ENCODE results near the gene PES1. TPM values are rescaled to one million over a fixed set of nuclear protein-coding genes. Genes with fewer than 3 reads are reported as not detected.

Gene PES1
- polyA plus RNA-seq, 3 donors = 32.2 to 36.6 (median 35.6) TPM

- Histone ChIP-seq H3K9me3 (replicated peaks in 1 of 2; ENCODE audit: control insufficient read depth in 1 of 2, insufficient read depth in 1 of 2, low read length in 2 of 2) (no peaks in the 10 kb centered on the region), H2AFZ (ENCODE audit: insufficient read depth, low read depth, low read length, poor library complexity, severe bottlenecking) (no peak overlapping the region), H3K9ac (ENCODE audit: insufficient read depth, low read length, poor library complexity, severe bottlenecking) (no peak overlapping the region), H3K27ac (ENCODE audit: low read depth in 1 of 2, low read length in 2 of 2) (no peak overlapping the region), H3K36me3 (replicated peaks in 1 of 2; ENCODE audit: control insufficient read depth in 1 of 2, insufficient read depth in 2 of 2, low read length in 2 of 2) (peaks cover 98 to 100% of the 10 kb centered on the region in 2 donors), H3K4me2 (replicated peaks; ENCODE audit: extremely low read depth, low read length, poor library complexity, severe bottlenecking) (no peak overlapping the region), H3K4me3 (replicated peaks in 1 of 3; ENCODE audit: low read depth in 2 of 3, low read length in 3 of 3) (no peak overlapping the region), H3K4me1 (ENCODE audit: control insufficient read depth in 1 of 2, insufficient read depth in 2 of 2, low read length in 2 of 2) (no peaks in the 10 kb centered on the region), H3K79me2 (ENCODE audit: insufficient read depth, low read length) (peaks cover 5% of the 10 kb centered on the region), H4K20me1 (ENCODE audit: insufficient read depth, low read length) (peaks cover 3% of the 10 kb centered on the region), H3K27me3 (ENCODE audit: control insufficient read depth in 2 of 2, insufficient read depth in 2 of 2, low read length in 2 of 2) (no peaks in the 10 kb centered on the region)
- no peaks in the 10 kb centered on the region for H3K4me1 Mint-ChIP-seq
- H3K9me3 Mint-ChIP-seq = no peaks in the 10 kb centered on the region
- intact Hi-C loops (cut with micrococcal nuclease) = no loop called here
- no peak overlapping the region for H3K4me3 Mint-ChIP-seq
- no peak for TF ChIP-seq CTCF (IDR thresholded peaks at IDR 0.05)
- peak overlapping the region in 1 of 7 donors; percentile 68 for H3K27ac Mint-ChIP-seq
- WGBS (ENCODE audit: insufficient coverage) = 94% methylated on average over 15 of the region's 15 CpGs
- DNase-seq = no peak
- no peaks in the 10 kb centered on the region for H3K27me3 Mint-ChIP-seq (ENCODE audit: low read depth in 3 of 3)
- peaks cover 90 to 100% of the 10 kb centered on the region in 2 donors for H3K36me3 Mint-ChIP-seq
Observed at GRCh38 chr22:30584441-30584840, 7.3 kb downstream of the PES1 start.

- 96% methylated on average over 8 of the region's 13 CpGs for WGBS (ENCODE audit: insufficient coverage)
- Mint-ChIP-seq H3K4me3 (no peak overlapping the region), H3K27me3 (ENCODE audit: low read depth in 3 of 3) (peaks cover 0 to under 1% (median 0%) of the 10 kb centered on the region in 3 donors), H3K36me3 (peaks cover 90 to 100% of the 10 kb centered on the region in 2 donors), H3K27ac (peak overlapping the region in 1 of 7 donors; percentile 32), H3K4me1 (no peaks in the 10 kb centered on the region), H3K9me3 (no peaks in the 10 kb centered on the region)
- H3K9ac ChIP-seq (ENCODE audit: insufficient read depth, low read length, poor library complexity, severe bottlenecking) = no peak overlapping the region
- no peak overlapping the region for H3K4me2 ChIP-seq (replicated peaks; ENCODE audit: extremely low read depth, low read length, poor library complexity, severe bottlenecking)
- intact Hi-C loops (cut with micrococcal nuclease) = no loop called here
- no peak for TF ChIP-seq CTCF (IDR thresholded peaks at IDR 0.05)
- peaks cover 98 to 100% of the 10 kb centered on the region in 2 donors for H3K36me3 ChIP-seq (replicated peaks in 1 of 2; ENCODE audit: control insufficient read depth in 1 of 2, insufficient read depth in 2 of 2, low read length in 2 of 2)
- H3K27ac ChIP-seq (ENCODE audit: low read depth in 1 of 2, low read length in 2 of 2) = no peak overlapping the region
- no peaks in the 10 kb centered on the region for H3K79me2 ChIP-seq (ENCODE audit: insufficient read depth, low read length)
- H4K20me1 ChIP-seq (ENCODE audit: insufficient read depth, low read length) = no peaks in the 10 kb centered on the region
- H3K4me1 ChIP-seq (ENCODE audit: control insufficient read depth in 1 of 2, insufficient read depth in 2 of 2, low read length in 2 of 2) = no peaks in the 10 kb centered on the region
- no peaks in the 10 kb centered on the region for H3K9me3 ChIP-seq (replicated peaks in 1 of 2; ENCODE audit: control insufficient read depth in 1 of 2, insufficient read depth in 1 of 2, low read length in 2 of 2)
- H3K4me3 ChIP-seq (replicated peaks in 1 of 3; ENCODE audit: low read depth in 2 of 3, low read length in 3 of 3) = no peak overlapping the region
- no peak for DNase-seq
- no peaks in the 10 kb centered on the region for H3K27me3 ChIP-seq (ENCODE audit: control insufficient read depth in 2 of 2, insufficient read depth in 2 of 2, low read length in 2 of 2)
- H2AFZ ChIP-seq (ENCODE audit: insufficient read depth, low read depth, low read length, poor library complexity, severe bottlenecking) = no peak overlapping the region
Observed at GRCh38 chr22:30582788-30583545, 8.7 kb downstream of the PES1 start.
